OCI-LY1 (cell line): ENCODE data around the gene SLC35G2.

Experiments used
- H2AFZ ChIP-seq: fragments of 200-600 bp; sonication (generic), shearing (Covaris generic); 2 replicates; pipeline ENCODE4 v1.6.0; 2014; ENCODE audit warnings: antibody characterized with exemption, mild to moderate bottlenecking, low read length
- H3F3A ChIP-seq: fragments of 200-600 bp; sonication (generic), shearing (Covaris generic); 2 replicates; pipeline ENCODE4 v1.6.0; 2014; ENCODE audit warnings: mild to moderate bottlenecking, antibody characterized with exemption, low read length, moderate library complexity; ENCODE audit not compliant: insufficient read depth
- H3K27ac ChIP-seq: fragments of 200-600 bp; sonication (generic); 2 replicates; pipeline ENCODE4 v1.5.1; 2014; ENCODE audit warnings: low read length, mixed run types, mild to moderate bottlenecking, low read depth; ENCODE audit not compliant: poor library complexity, severe bottlenecking
- H3K27me3 ChIP-seq: fragments of 200-600 bp; sonication (generic); 2 replicates; pipeline ENCODE4 v1.6.0; 2014; ENCODE audit warnings: antibody characterized with exemption, mild to moderate bottlenecking, low read length, moderate library complexity; ENCODE audit not compliant: insufficient read depth
- H3K36me3 ChIP-seq: fragments of 200-600 bp; sonication (generic); 2 replicates; pipeline ENCODE4 v1.6.1; 2014; ENCODE audit warnings: mild to moderate bottlenecking, antibody characterized with exemption, low read length, moderate library complexity, mixed read lengths; ENCODE audit not compliant: insufficient read depth
- H3K4me1 ChIP-seq: fragments of 200-600 bp; sonication (generic); 2 replicates; pipeline ENCODE4 v1.5.1; 2014; ENCODE audit warnings: mild to moderate bottlenecking, low read length, moderate library complexity; ENCODE audit not compliant: insufficient read depth, severe bottlenecking
- H3K4me2 ChIP-seq: fragments of 200-600 bp; sonication (generic), shearing (Covaris generic); 2 replicates; pipeline ENCODE4 v1.6.1; 2014; ENCODE audit warnings: low read length
- H3K4me3 ChIP-seq: fragments of 200-600 bp; sonication (generic); 2 replicates; pipeline ENCODE4 v1.5.1; 2014; ENCODE audit warnings: low read length, low read depth, mild to moderate bottlenecking, mixed read lengths; ENCODE audit not compliant: poor library complexity, severe bottlenecking
- H3K79me2 ChIP-seq: fragments of 200-600 bp; shearing (Covaris generic); 2 replicates; pipeline ENCODE4 v1.6.1; 2016; ENCODE audit warnings: mixed run types, low read length, mixed read lengths; ENCODE audit not compliant: insufficient read depth
- H3K9ac ChIP-seq: fragments of 200-600 bp; sonication (generic), shearing (Covaris generic); 2 replicates; pipeline ENCODE4 v1.6.1; 2014; ENCODE audit warnings: mild to moderate bottlenecking, low read length, mixed read lengths
- H3K9me2 ChIP-seq: fragments of 200-600 bp; sonication (generic), shearing (Covaris generic); 2 replicates; pipeline ENCODE4 v1.6.1; 2014; ENCODE audit warnings: low read depth, mild to moderate bottlenecking, low read length, mixed read lengths
- H3K9me3 ChIP-seq: fragments of 200-600 bp; shearing (Covaris generic); 2 replicates; pipeline ENCODE4 v1.6.1; 2014; ENCODE audit warnings: low read length, mixed read lengths
- H4K20me1 ChIP-seq: fragments of 200-600 bp; sonication (generic), shearing (Covaris generic); 2 replicates; pipeline ENCODE4 v1.6.0; 2016; ENCODE audit warnings: mild to moderate bottlenecking, low read length; ENCODE audit not compliant: insufficient read depth
- CTCF ChIP-seq: fragments of 200-600 bp; sonication (generic), shearing (Covaris generic); IDR thresholded peaks from 2 replicates; pipeline ENCODE4 v1.5.1; 2017; ENCODE audit warnings: mild to moderate bottlenecking, antibody characterized with exemption, low read length, moderate library complexity, mixed read lengths
- EZH2 ChIP-seq: fragments of 200-600 bp; sonication (generic), shearing (Covaris generic); IDR thresholded peaks from 2 replicates; pipeline ENCODE4 v1.8.0; 2017; ENCODE audit warnings: borderline replicate concordance, mixed run types, mild to moderate bottlenecking, antibody characterized with exemption, low read length, moderate library complexity, mixed read lengths

Gene SLC35G2

GRCh38 chr3:136780741-136781140 lies 38.2 kb upstream of the SLC35G2 start:
- H3K4me1 ChIP-seq, result peaks cover 4% of the 10 kb centered on the region
- no peak overlapping the region for H3K9ac ChIP-seq
- no peak overlapping the region for H3K27ac ChIP-seq
- H3K79me2 ChIP-seq, result no peaks in the 10 kb centered on the region
- no peak overlapping the region for H2AFZ ChIP-seq
- no peaks in the 10 kb centered on the region for H3K9me2 ChIP-seq
- TF ChIP-seq CTCF, result no peak
- TF ChIP-seq EZH2, result no peak
- H3K9me3 ChIP-seq, result no peaks in the 10 kb centered on the region
- H4K20me1 ChIP-seq, result no peaks in the 10 kb centered on the region
- H3F3A ChIP-seq, result no peaks in the 10 kb centered on the region
- H3K36me3 ChIP-seq, result no peaks in the 10 kb centered on the region
- no peaks in the 10 kb centered on the region for H3K27me3 ChIP-seq
- H3K4me3 ChIP-seq, result no peak overlapping the region
- H3K4me2 ChIP-seq, result no peak overlapping the region

- TF ChIP-seq CTCF (no peak), EZH2 (no peak)
- Histone ChIP-seq H3K27ac (no peak overlapping the region), H3K27me3 (no peaks in the 10 kb centered on the region), H3F3A (no peaks in the 10 kb centered on the region), H3K9me3 (no peaks in the 10 kb centered on the region), H2AFZ (no peak overlapping the region; the same call in 1 of the 2 replicates), H3K4me2 (no peak overlapping the region), H4K20me1 (no peaks in the 10 kb centered on the region), H3K9me2 (no peaks in the 10 kb centered on the region), H3K4me1 (peaks cover 20% of the 10 kb centered on the region), H3K79me2 (no peaks in the 10 kb centered on the region), H3K36me3 (no peaks in the 10 kb centered on the region), H3K9ac (no peak overlapping the region), H3K4me3 (no peak overlapping the region)
These were observed 35.2 kb upstream of the SLC35G2 start for GRCh38 chr3:136783708-136784191.

GRCh38 chr3:136787349-136787748 lies 31.6 kb upstream of the SLC35G2 start:
- H3F3A ChIP-seq, result no peaks in the 10 kb centered on the region
- H3K9ac ChIP-seq, result peak overlapping the region; percentile 2; the same call in 1 of the 2 replicates
- no peaks in the 10 kb centered on the region for H4K20me1 ChIP-seq
- peak overlapping the region; percentile 37; the same call in 1 of the 2 replicates for H2AFZ ChIP-seq
- H3K79me2 ChIP-seq, result no peaks in the 10 kb centered on the region
- peak overlapping the region; percentile 25; the same call in 1 of the 2 replicates for H3K4me2 ChIP-seq
- H3K9me2 ChIP-seq, result no peaks in the 10 kb centered on the region
- peaks cover 20% of the 10 kb centered on the region for H3K4me1 ChIP-seq
- H3K9me3 ChIP-seq, result no peaks in the 10 kb centered on the region
- no peaks in the 10 kb centered on the region for H3K36me3 ChIP-seq
- H3K27me3 ChIP-seq, result no peaks in the 10 kb centered on the region
- H3K4me3 ChIP-seq, result no peak overlapping the region
- peak overlapping the region; percentile 16 for H3K27ac ChIP-seq
- TF ChIP-seq EZH2 (no peak), CTCF (no peak)
